GM19455 (cell line): ENCODE data around the gene PPP1CA.
"Not testable (repeated sequence)": the region's sequence is repeated elsewhere in the genome, so short reads cannot be mapped to it uniquely, and the experiment has no call there.

ENCODE experiments used
- ATAC-seq: cut with Tn5 transposase; IDR thresholded peaks from one replicate; pipeline ENCODE4 v1.9.1; 2021; ENCODE audit not compliant: unreplicated experiment

The PPP1CA gene

GRCh38 chr11:67435031-67435726 is 33.5 kb upstream of the PPP1CA start:
- no peak for ATAC-seq

- ATAC-seq = no peak
Observed at GRCh38 chr11:67434395-67434881, 32.8 kb upstream of the PPP1CA start.

- ATAC-seq = no peak
Observed at GRCh38 chr11:67433536-67434394, 32.1 kb upstream of the PPP1CA start.

- no peak for ATAC-seq
Observed at GRCh38 chr11:67432655-67433349, 31.1 kb upstream of the PPP1CA start.

- ATAC-seq = no peak
Observed at GRCh38 chr11:67431346-67432249, 29.9 kb upstream of the PPP1CA start.

- ATAC-seq = no peak
Observed at GRCh38 chr11:67429722-67430121, 28.1 kb upstream of the PPP1CA start.

GRCh38 chr11:67429038-67429668 is 27.5 kb upstream of the PPP1CA start:
- no peak for ATAC-seq

- ATAC-seq = peak; percentile 73
Observed at GRCh38 chr11:67428052-67429001, 26.7 kb upstream of the PPP1CA start, which contains the start of gene RPS6KB2. RPS6KB2 (plus strand) TSS chr11:67428494; CDS start chr11:67428546, 52 bp downstream.

- not testable (repeated sequence) for ATAC-seq
Observed at GRCh38 chr11:67427364-67427859, 25.8 kb upstream of the PPP1CA start.

- ATAC-seq = no peak
Observed at GRCh38 chr11:67423891-67424613, 22.4 kb upstream of the PPP1CA start.

- no peak for ATAC-seq
Observed at GRCh38 chr11:67423466-67423865, 21.8 kb upstream of the PPP1CA start.

GRCh38 chr11:67422891-67423290 is 21.2 kb upstream of the PPP1CA start:
- ATAC-seq = no peak

GRCh38 chr11:67421430-67422031 is 19.9 kb upstream of the PPP1CA start:
- ATAC-seq = no peak

- ATAC-seq = peak; percentile 77
Observed at GRCh38 chr11:67420646-67421429, 19.2 kb upstream of the PPP1CA start.

GRCh38 chr11:67420147-67420645 is 18.5 kb upstream of the PPP1CA start:
- no peak for ATAC-seq

GRCh38 chr11:67419325-67420049 is 17.8 kb upstream of the PPP1CA start:
- ATAC-seq = no peak
